ENCODE results near the gene CHRNE. TPM values are rescaled to one million over a fixed set of nuclear protein-coding genes. Genes with fewer than 3 reads are reported as not detected.

Gene CHRNE
- polyA plus RNA-seq, 1 donor (not counting 4 experiments of a cell fraction or from before 2014, with no cell fraction given): 0.04 TPM

- no peak for TF ChIP-seq EZH2 (IDR thresholded peaks at IDR 0.05; ENCODE audit: low read length)
- TF ChIP-seq, protein P1, sequence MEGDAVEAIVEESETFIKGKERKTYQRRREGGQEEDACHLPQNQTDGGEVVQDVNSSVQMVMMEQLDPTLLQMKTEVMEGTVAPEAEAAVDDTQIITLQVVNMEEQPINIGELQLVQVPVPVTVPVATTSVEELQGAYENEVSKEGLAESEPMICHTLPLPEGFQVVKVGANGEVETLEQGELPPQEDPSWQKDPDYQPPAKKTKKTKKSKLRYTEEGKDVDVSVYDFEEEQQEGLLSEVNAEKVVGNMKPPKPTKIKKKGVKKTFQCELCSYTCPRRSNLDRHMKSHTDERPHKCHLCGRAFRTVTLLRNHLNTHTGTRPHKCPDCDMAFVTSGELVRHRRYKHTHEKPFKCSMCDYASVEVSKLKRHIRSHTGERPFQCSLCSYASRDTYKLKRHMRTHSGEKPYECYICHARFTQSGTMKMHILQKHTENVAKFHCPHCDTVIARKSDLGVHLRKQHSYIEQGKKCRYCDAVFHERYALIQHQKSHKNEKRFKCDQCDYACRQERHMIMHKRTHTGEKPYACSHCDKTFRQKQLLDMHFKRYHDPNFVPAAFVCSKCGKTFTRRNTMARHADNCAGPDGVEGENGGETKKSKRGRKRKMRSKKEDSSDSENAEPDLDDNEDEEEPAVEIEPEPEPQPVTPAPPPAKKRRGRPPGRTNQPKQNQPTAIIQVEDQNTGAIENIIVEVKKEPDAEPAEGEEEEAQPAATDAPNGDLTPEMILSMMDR (optimal IDR thresholded peaks at IDR 0.05 in 1 of 3, IDR thresholded peaks at IDR 0.05 in 1 of 3, conservative IDR thresholded peaks at IDR 0.05 in 1 of 3; ENCODE audit: extremely low read depth in 1 of 3, insufficient read depth in 2 of 3, low read length in 3 of 3): peak; percentile 90 to 97 (median 93)
- Histone ChIP-seq H4K20me1 (ENCODE audit: control insufficient read depth, extremely low read depth, insufficient read depth, low read length) (no peaks in the 10 kb centered on the region), H3K9me3 (ENCODE audit: control insufficient read depth, low read depth, low read length) (no peaks in the 10 kb centered on the region), H3K36me3 (ENCODE audit: control insufficient read depth in 2 of 2, extremely low read depth in 1 of 2, insufficient read depth in 2 of 2, low read length in 2 of 2) (peaks cover 57 to 61% of the 10 kb centered on the region in 2 experiments), H3K9me1 (ENCODE audit: control insufficient read depth, extremely low read depth, insufficient read depth, low read length) (no peaks in the 10 kb centered on the region), H3K27ac (ENCODE audit: control insufficient read depth, insufficient read depth, low read length) (peak overlapping the region; percentile 36), H3K4me3 (ENCODE audit: control insufficient read depth in 2 of 3, extremely low read depth in 1 of 3, insufficient read depth in 2 of 3, low read depth in 1 of 3, low read length in 3 of 3) (no peak overlapping the region), H3K4me2 (ENCODE audit: control insufficient read depth, extremely low read depth, insufficient read depth, low read depth, low read length) (peak overlapping the region; percentile 41), H3K79me2 (ENCODE audit: control insufficient read depth, insufficient read depth, low read length) (peaks cover 39% of the 10 kb centered on the region), H2AFZ (ENCODE audit: control insufficient read depth, low read length) (no peak overlapping the region), H3K4me1 (ENCODE audit: control insufficient read depth, extremely low read depth, insufficient read depth, low read length) (peaks cover 13% of the 10 kb centered on the region), H3K27me3 (ENCODE audit: control insufficient read depth, extremely low read depth, insufficient read depth, low read length) (no peaks in the 10 kb centered on the region), H3K9ac (ENCODE audit: control insufficient read depth, extremely low read depth, insufficient read depth, low read length) (no peak overlapping the region)
- peak; percentile 92 for FAIRE-seq
- no peak for DNase-seq (ENCODE audit: low read depth, low spot score)
- dilution Hi-C loops (cut with MboI; ENCODE audit: extremely low pct_ligation_motif_present, low sequenced_read_pairs): no loop called here
These were observed 20.9 kb downstream of the CHRNE start for GRCh38 chr17:4881761-4882555.

DNA sequence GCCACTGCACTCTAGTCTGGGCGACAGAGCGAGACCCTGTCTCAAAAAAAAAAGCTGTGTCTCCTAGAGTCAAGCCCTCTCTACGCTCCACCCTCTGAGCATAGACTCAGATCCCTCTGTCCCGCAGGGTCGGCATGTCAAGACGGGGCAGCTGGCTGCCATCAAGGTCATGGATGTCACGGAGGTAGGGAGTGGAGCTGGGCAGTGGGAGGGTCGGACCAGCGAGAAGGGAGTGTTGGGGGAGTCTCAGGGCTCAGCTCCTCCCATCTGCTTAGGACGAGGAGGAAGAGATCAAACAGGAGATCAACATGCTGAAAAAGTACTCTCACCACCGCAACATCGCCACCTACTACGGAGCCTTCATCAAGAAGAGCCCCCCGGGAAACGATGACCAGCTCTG is 22.0 kb downstream of the CHRNE start:
- TF ChIP-seq, protein P1 (optimal IDR thresholded peaks at IDR 0.05 in 1 of 3, IDR thresholded peaks at IDR 0.05 in 1 of 3, conservative IDR thresholded peaks at IDR 0.05 in 1 of 3; ENCODE audit: extremely low read depth in 1 of 3, insufficient read depth in 2 of 3, low read length in 3 of 3): no peak
- no peak for TF ChIP-seq EZH2 (IDR thresholded peaks at IDR 0.05; ENCODE audit: low read length)
- H4K20me1 ChIP-seq (ENCODE audit: control insufficient read depth, extremely low read depth, insufficient read depth, low read length): no peaks in the 10 kb centered on the region
- dilution Hi-C loops (cut with MboI; ENCODE audit: extremely low pct_ligation_motif_present, low sequenced_read_pairs): no loop called here

More for the DNA sequence above, 22.0 kb downstream of the CHRNE start:
- no peaks in the 10 kb centered on the region for H3K9me1 ChIP-seq (ENCODE audit: control insufficient read depth, extremely low read depth, insufficient read depth, low read length)
- H3K27me3 ChIP-seq (ENCODE audit: control insufficient read depth, extremely low read depth, insufficient read depth, low read length): no peaks in the 10 kb centered on the region
- no peaks in the 10 kb centered on the region for H3K9me3 ChIP-seq (ENCODE audit: control insufficient read depth, low read depth, low read length)
- no peak overlapping the region for H2AFZ ChIP-seq (ENCODE audit: control insufficient read depth, low read length)
- no peak overlapping the region for H3K9ac ChIP-seq (ENCODE audit: control insufficient read depth, extremely low read depth, insufficient read depth, low read length)
- peaks cover 50 to 57% of the 10 kb centered on the region in 2 experiments for H3K36me3 ChIP-seq (ENCODE audit: control insufficient read depth in 2 of 2, extremely low read depth in 1 of 2, insufficient read depth in 2 of 2, low read length in 2 of 2)
- peaks cover 13% of the 10 kb centered on the region for H3K4me1 ChIP-seq (ENCODE audit: control insufficient read depth, extremely low read depth, insufficient read depth, low read length)
- FAIRE-seq: no peak
- H3K4me3 ChIP-seq (ENCODE audit: control insufficient read depth in 2 of 3, extremely low read depth in 1 of 3, insufficient read depth in 2 of 3, low read depth in 1 of 3, low read length in 3 of 3): no peak overlapping the region
- no peak overlapping the region for H3K4me2 ChIP-seq (ENCODE audit: control insufficient read depth, extremely low read depth, insufficient read depth, low read depth, low read length)
- peaks cover 45% of the 10 kb centered on the region for H3K79me2 ChIP-seq (ENCODE audit: control insufficient read depth, insufficient read depth, low read length)
- peak overlapping the region; percentile 36 for H3K27ac ChIP-seq (ENCODE audit: control insufficient read depth, insufficient read depth, low read length)
- DNase-seq (ENCODE audit: low read depth, low spot score): no peak

Data from keratinocyte (primary cell).